GM12891 (cell line): ENCODE measurements around the gene TUBB8B.
"Not testable (repeated sequence)": the region's sequence is repeated elsewhere in the genome, so short reads cannot be mapped to it uniquely, and the experiment has no call there.

Experiments used
- POLR2A ChIP-seq: IDR thresholded peaks from 2 replicates; pipeline ENCODE4 v1.6.1; 2011; ENCODE audit warnings: low read depth, low read length, control low read depth
- POLR2AphosphoS5 ChIP-seq: IDR thresholded peaks from 2 replicates; pipeline ENCODE4 v1.6.1; 2011; ENCODE audit warnings: low read depth, low read length, control low read depth

DNA sequence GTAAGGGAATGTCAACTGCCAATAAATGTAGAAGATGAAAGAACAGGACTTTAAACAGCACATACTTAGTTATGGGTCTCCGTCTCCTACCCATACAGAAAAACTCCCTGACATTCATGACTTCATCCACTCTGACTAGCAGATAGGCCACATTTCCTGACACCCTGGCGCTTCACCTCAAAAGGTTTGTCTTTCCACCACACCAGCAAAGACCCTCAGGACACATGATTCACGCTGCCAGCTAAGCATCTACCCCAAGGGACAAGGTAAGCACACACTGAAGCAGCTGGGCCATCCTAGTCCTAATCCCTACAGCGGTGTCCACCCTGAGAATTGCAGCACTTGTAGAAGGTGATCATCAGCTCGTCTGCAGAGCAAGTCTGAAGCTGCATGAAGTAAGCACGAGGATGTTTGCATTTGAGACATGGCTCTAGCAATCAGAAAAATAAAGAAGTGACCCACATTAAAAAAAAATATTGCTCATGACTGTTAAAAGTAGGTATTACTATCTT is 44.5 kb upstream of the TUBB8B start:
- TF ChIP-seq POLR2A, POLR2AphosphoS5: not testable (repeated sequence)
